Stimulated activated CD8-positive, alpha-beta memory T cell treated with anti-CD3 and anti-CD28 coated beads, Interleukin-15, amount 100 ng/mL, for 4 hours (primary cell): ENCODE measurements around the gene LYPLAL1.
"Not testable (repeated sequence)": the region's sequence is repeated elsewhere in the genome, so short reads cannot be mapped to it uniquely, and the experiment has no call there.

Experiments
- DNase-seq, 2 donors: peaks; one replicate each; pipeline ENCODE4 v3.0.0-alpha.2; 2020; ENCODE audit warnings: low read depth in 2 of 2

LYPLAL1 gene

DNA sequence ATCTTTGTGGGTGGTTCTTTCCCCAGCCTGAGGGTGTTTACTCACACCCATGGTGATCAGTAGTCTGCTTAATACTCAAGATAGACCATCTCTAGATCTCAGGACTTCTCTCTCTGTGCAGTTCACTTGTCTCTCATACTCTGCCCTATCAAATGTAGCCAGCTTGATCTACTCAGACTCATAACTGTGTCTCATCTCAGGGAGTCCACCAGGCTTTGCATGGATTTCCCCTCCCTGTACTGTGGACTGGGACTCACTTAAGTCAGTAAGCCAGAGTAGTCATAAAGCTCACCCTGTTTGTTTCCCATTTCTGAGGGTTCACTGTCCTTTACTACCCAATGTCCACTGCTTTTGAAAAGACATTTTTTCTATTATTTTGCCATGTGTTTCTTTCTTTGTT is 41.8 kb downstream of the LYPLAL1 start:
- DNase-seq: no peak

DNA sequence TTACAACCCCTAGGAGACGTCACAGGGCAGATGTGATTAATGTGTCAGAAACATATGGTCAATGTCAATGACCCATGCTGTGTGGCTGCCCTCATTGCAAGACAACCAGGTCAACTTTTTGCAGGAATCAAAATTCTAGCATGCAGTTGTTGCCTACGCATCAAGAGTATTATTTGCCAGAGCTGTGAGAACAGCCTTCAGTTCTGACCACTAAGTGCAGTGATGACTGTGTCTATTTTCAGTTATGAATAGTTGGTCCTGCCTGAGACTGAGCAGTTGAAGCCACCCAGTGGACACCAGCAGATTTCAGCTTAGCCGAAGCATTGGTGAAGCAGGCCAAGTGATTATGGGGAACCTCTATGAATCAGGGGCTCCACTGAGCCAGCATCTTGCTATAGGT is 47.3 kb downstream of the LYPLAL1 start:
- no peak for DNase-seq

DNA sequence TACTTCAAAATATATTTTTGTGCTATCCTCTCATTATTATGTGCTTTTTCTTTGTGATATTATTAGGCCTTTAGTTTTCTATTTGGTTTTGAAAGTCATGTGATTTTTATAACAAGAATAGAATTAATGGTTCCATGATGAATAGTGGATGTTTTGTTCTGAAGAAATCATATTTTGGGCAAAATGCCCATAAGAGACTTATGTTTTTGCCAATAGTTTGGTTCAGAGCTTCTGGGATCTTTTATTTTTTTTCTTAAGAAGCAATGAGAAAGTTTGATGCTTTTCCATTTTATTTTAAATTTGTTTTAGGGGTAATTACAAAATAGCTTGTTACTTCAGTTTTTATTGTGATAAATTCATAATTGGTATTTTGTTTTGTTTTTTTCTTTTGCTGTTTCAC is 49.8 kb downstream of the LYPLAL1 start:
- no peak for DNase-seq

DNA sequence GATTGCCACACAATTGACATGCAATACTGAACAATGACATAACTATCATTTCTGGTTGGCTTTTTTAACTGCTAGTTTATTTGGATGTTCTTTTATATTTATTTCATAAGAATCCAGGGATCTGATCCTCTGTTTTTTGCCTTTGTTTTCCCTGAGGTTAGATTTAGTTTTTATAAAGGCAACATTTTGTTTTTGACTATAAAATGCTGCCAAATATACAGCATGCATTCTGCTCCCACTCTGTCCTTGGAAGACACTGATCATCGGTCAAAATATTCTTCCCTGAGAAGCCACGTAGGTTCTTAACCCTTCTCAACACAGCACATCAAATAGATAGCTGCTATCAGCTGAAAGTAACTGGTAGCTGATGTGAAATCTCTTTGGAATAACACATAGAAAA is 52.5 kb downstream of the LYPLAL1 start:
- DNase-seq: no peak

- no peak for DNase-seq
Observed at GRCh38 chr1:219227360-219228057, 53.8 kb downstream of the LYPLAL1 start.

DNA sequence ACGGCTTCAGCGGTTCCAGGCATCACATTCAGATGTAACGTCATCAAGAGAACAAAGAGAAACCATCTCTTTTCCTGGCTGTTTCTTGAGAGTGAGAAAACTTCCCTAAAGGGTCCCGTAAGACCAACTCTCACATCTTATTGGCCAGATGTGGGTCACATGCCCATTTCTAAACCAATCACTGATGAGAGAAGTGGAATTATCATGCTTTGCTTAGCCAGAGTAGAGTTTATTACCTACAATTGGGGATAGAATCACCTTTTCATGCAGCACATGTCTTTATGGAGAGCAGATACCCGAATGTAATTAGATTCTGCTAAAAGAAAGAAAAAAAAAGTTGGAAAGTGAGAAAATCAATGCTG is 54.4 kb downstream of the LYPLAL1 start:
- DNase-seq: no peak

DNA sequence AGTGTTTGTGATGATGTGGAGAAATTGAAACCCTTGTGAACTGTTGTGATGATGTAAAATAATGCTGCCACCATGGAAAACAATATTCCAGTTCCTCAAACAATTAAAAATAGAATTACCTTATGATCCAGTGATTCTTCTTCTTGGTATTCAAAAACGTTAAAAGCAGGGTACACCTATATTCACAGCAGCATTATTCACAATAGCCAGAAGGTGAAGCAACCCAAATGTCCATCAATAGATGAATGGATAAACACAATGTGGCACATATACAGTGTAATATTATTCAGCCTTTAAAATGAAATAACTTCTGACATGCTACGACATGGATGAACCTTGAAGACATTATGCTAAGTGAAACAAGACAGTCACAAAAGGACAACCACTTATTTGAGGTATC is 59.2 kb downstream of the LYPLAL1 start:
- no peak for DNase-seq

DNA sequence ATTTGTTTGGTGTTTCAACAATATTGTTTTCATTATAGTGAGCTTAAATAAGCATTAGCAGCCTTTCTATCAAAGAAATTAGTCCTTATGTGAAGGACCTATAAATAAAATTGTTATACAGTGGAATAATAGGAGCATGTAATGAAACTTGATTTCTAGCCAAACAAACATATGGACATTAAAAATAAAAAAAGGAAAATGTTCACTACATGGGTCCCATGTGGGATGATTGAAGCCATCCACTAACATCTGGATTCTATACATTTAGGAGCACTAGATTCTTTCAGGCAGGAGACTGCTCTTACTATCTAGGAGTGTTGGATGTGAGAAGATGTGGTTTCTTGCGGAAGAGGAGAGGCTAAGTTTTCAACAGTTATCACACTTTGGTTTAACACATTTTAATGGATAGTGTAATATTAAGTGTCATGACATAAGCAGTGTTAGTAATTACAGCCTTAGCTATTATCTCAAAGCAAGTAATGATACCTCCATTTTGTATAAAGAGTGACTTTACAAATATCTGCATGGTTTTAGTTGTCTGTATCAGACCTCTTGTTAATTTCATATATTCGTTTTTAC is 62.3 kb downstream of the LYPLAL1 start:
- no peak for DNase-seq

- no peak for DNase-seq
Observed at GRCh38 chr1:219236933-219237610, 63.4 kb downstream of the LYPLAL1 start.

DNA sequence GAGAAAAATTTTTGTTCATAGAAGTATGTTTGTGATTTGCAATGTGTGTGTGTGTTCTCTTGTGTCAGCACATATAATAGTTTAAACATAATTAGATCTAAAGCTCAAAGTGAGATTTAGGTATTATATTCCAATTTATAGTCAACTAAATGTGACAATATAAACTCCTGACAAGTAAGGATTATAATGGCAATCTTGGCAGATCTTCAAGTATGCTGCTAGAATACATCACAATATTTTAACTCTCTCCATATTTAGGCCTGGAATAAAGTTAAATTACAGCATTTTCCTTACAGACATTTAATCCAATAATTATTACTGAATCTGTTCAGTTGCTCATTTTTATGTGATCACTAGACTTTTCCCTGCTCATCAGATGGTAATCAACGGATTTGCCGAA is 65.8 kb downstream of the LYPLAL1 start:
- no peak for DNase-seq

DNA sequence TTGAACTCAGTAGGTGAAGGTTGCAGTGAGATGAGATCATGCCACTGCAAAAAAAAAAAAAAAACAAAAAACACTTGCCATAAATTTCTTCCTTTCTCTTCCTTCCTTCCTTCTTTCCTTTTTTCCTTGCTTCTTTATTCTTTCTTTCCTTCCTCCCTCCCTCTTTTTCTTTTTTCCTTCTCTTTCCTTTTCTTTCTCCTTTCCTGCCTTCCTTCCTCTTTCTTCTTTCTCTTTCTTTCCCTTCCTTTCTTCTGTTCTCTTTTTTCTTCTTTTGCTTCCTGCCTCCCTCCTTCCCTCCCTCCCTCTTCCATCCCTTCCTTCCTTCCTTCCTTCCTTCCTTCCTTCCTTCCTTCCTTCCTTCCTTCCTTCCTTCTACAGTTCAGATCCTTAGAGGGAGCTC is 71.2 kb downstream of the LYPLAL1 start:
- no peak for DNase-seq

GRCh38 chr1:219247441-219247840 is 73.8 kb downstream of the LYPLAL1 start:
- DNase-seq: no peak

DNA sequence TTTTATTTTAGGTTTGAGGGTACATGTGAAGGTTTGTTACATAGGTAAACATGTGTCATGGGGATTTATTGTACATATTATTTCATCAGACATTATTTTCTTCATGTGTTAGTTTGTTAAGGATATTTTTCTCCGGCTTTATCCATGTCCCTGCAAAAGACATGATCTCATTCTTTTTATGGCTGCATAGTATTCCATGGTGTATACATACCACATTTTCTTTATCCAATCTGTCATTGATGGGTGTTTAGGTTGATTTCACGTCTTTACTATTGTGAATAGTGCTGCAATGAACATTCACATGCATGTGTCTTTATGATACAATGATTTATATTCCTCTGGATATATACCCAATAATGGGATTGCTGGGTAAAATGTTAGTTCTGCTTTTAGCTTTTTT is 76.8 kb downstream of the LYPLAL1 start:
- not testable (repeated sequence) for DNase-seq

DNA sequence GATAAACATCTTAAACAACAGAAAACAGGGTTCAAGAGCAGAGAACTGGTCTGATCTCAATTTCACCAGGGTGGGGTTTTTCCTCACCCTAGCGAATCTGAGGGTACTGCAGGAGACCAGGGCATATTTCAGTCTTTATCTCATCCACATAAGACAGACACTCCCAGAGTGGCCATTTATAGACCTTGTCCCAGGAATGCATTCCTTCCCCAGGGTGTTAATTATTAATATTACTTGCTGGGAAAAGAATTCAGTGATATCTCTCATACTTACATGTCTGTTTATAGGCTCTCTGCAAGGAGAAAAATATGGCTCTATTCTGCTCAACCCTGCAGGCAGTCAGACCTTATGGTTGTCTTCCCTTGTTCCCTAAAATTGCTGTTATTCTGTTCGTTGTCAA is 84.1 kb downstream of the LYPLAL1 start:
- no peak for DNase-seq

GRCh38 chr1:219261454-219261853 is 87.8 kb downstream of the LYPLAL1 start:
- no peak for DNase-seq
